Measurements from ENCODE around the gene ABCA2.

The ABCA2 gene

DNA sequence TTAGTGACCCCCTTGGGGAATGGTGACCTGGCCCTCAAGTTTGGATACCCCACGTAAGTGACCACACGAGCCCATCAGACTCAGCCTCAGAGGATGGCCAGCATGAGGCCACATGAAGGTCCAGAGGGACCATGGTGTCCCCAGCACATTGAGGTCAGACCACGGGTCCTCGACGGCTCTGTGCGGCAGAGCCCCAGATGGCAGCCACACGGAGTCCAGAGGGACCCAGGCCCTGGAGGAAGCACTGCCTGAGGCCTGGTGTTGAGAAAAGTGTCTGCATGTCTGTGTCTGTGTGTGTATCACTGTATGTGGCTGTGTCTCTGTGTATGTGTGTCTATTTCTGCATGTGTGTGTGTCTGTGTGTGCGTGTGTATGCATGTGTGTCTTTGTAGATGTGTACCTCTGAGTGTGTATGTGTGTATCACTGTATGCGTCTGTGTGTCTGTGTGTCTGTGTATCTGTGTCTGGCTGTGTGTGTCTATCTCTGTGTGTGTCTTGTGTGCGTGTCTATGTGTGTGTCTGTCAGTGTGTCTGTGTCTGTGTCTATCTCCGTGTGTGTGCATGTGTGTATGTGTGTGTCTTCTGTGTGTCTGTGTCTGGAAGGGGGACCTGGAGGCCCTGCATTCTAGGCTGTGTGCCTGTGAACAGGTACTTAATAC is 44.3 kb downstream of the ABCA2 start:
- peaks cover 7 to 9% of the 10 kb centered on the region in 2 experiments for H3K4me1 ChIP-seq (ENCODE audit: control insufficient read depth in 1 of 2, insufficient read depth in 2 of 2, low read length in 2 of 2)
- H3K18ac ChIP-seq (ENCODE audit: low read length): no peak overlapping the region
- H2AFZ ChIP-seq (ENCODE audit: insufficient read depth, low read length, poor library complexity): no peak overlapping the region
- no peaks in the 10 kb centered on the region for H3K79me2 ChIP-seq (ENCODE audit: control insufficient read depth, insufficient read depth, low read length, poor library complexity)
- no peaks in the 10 kb centered on the region for H3K36me3 ChIP-seq (ENCODE audit: control insufficient read depth in 1 of 2, insufficient read depth in 2 of 2, low read length in 2 of 2)
- H4K91ac ChIP-seq (ENCODE audit: low read depth, low read length): no peak overlapping the region
- H4K8ac ChIP-seq (ENCODE audit: low read depth, low read length): no peak overlapping the region
- no peak overlapping the region for H2BK120ac ChIP-seq (ENCODE audit: insufficient read depth, low read length, poor library complexity)
- no peak overlapping the region for H3K9ac ChIP-seq (ENCODE audit: low read length)
- no peak overlapping the region for H2BK12ac ChIP-seq (ENCODE audit: low read length)
- H3K27ac ChIP-seq (ENCODE audit: low read depth, low read length): no peak overlapping the region
- no peak overlapping the region for H4K12ac ChIP-seq (ENCODE audit: low read depth, low read length)
- H3K4me3 ChIP-seq (ENCODE audit: low read depth, low read length): no peak overlapping the region
- WGBS (ENCODE audit: extremely low coverage, insufficient coverage, insufficient read length): no CpG with 5 or more reads among the region's 11 CpGs
- H2AK5ac ChIP-seq (ENCODE audit: low read length): no peak overlapping the region
- peaks cover 4% of the 10 kb centered on the region for H3K79me1 ChIP-seq (ENCODE audit: low read length)
- no peak overlapping the region for H3K4me2 ChIP-seq (ENCODE audit: low read length)
- H3K23ac ChIP-seq (ENCODE audit: low read length): no peak overlapping the region
- H3K14ac ChIP-seq (ENCODE audit: low read length): no peak overlapping the region
- no peak overlapping the region for H2BK5ac ChIP-seq (ENCODE audit: low read depth, low read length, poor library complexity)
- H3K27me3 ChIP-seq (ENCODE audit: insufficient read depth, low read length): peaks cover 9% of the 10 kb centered on the region
- DNase-seq: no peak
- peaks cover 4% of the 10 kb centered on the region for H3K9me3 ChIP-seq (ENCODE audit: insufficient read depth, low read depth, low read length)
- no peak overlapping the region for H3K4ac ChIP-seq (ENCODE audit: low read depth, low read length)

GRCh38 chr9:136983167-136983566 is 44.9 kb downstream of the ABCA2 start:
- DNase-seq: no peak
- Histone ChIP-seq H3K27ac (ENCODE audit: low read depth, low read length) (no peak overlapping the region), H3K27me3 (ENCODE audit: insufficient read depth, low read length) (peaks cover 9% of the 10 kb centered on the region), H3K4me3 (ENCODE audit: low read depth, low read length) (no peak overlapping the region), H3K23ac (ENCODE audit: low read length) (no peak overlapping the region), H4K8ac (ENCODE audit: low read depth, low read length) (no peak overlapping the region), H3K14ac (ENCODE audit: low read length) (no peak overlapping the region), H4K91ac (ENCODE audit: low read depth, low read length) (no peak overlapping the region), H3K9me3 (ENCODE audit: insufficient read depth, low read depth, low read length) (peaks cover 4% of the 10 kb centered on the region), H3K79me2 (ENCODE audit: control insufficient read depth, insufficient read depth, low read length, poor library complexity) (no peaks in the 10 kb centered on the region), H4K12ac (ENCODE audit: low read depth, low read length) (no peak overlapping the region), H3K4ac (ENCODE audit: low read depth, low read length) (no peak overlapping the region), H2AFZ (ENCODE audit: insufficient read depth, low read length, poor library complexity) (no peak overlapping the region), H2BK120ac (ENCODE audit: insufficient read depth, low read length, poor library complexity) (no peak overlapping the region), H3K9ac (ENCODE audit: low read length) (no peak overlapping the region), H2BK12ac (ENCODE audit: low read length) (no peak overlapping the region), H3K4me1 (ENCODE audit: control insufficient read depth in 1 of 2, insufficient read depth in 2 of 2, low read length in 2 of 2) (peaks cover 7 to 9% of the 10 kb centered on the region in 2 experiments), H2BK5ac (ENCODE audit: low read depth, low read length, poor library complexity) (no peak overlapping the region), H3K79me1 (ENCODE audit: low read length) (peaks cover 4% of the 10 kb centered on the region), H3K4me2 (ENCODE audit: low read length) (no peak overlapping the region), H2AK5ac (ENCODE audit: low read length) (no peak overlapping the region), H3K18ac (ENCODE audit: low read length) (no peak overlapping the region), H3K36me3 (ENCODE audit: control insufficient read depth in 1 of 2, insufficient read depth in 2 of 2, low read length in 2 of 2) (no peaks in the 10 kb centered on the region)
- WGBS (ENCODE audit: extremely low coverage, insufficient coverage, insufficient read length): no CpG with 5 or more reads among the region's 9 CpGs

- Histone ChIP-seq H3K79me2 (ENCODE audit: control insufficient read depth, insufficient read depth, low read length, poor library complexity) (no peaks in the 10 kb centered on the region), H2BK12ac (ENCODE audit: low read length) (no peak within 1 kb of the TSS), H3K9ac (ENCODE audit: low read length) (no peak within 1 kb of the TSS), H3K4me3 (ENCODE audit: low read depth, low read length) (no peak within 1 kb of the TSS), H3K4ac (ENCODE audit: low read depth, low read length) (no peak within 1 kb of the TSS), H3K4me1 (ENCODE audit: control insufficient read depth in 1 of 2, insufficient read depth in 2 of 2, low read length in 2 of 2) (peaks cover 7 to 12% of the 10 kb centered on the region in 2 experiments), H2AK5ac (ENCODE audit: low read length) (no peak within 1 kb of the TSS), H3K14ac (ENCODE audit: low read length) (no peak within 1 kb of the TSS), H3K79me1 (ENCODE audit: low read length) (peaks cover 3% of the 10 kb centered on the region), H4K8ac (ENCODE audit: low read depth, low read length) (no peak within 1 kb of the TSS), H3K18ac (ENCODE audit: low read length) (no peak within 1 kb of the TSS), H3K27ac (ENCODE audit: low read depth, low read length) (no peak within 1 kb of the TSS), H2BK5ac (ENCODE audit: low read depth, low read length, poor library complexity) (no peak within 1 kb of the TSS), H3K23ac (ENCODE audit: low read length) (no peak within 1 kb of the TSS), H3K4me2 (ENCODE audit: low read length) (no peak within 1 kb of the TSS), H3K36me3 (ENCODE audit: control insufficient read depth in 1 of 2, insufficient read depth in 2 of 2, low read length in 2 of 2) (no peaks in the 10 kb centered on the region), H3K9me3 (ENCODE audit: insufficient read depth, low read depth, low read length) (peaks cover 7% of the 10 kb centered on the region), H2AFZ (ENCODE audit: insufficient read depth, low read length, poor library complexity) (no peak within 1 kb of the TSS), H4K12ac (ENCODE audit: low read depth, low read length) (no peak within 1 kb of the TSS), H3K27me3 (ENCODE audit: insufficient read depth, low read length) (peaks cover 9% of the 10 kb centered on the region), H4K91ac (ENCODE audit: low read depth, low read length) (no peak within 1 kb of the TSS), H2BK120ac (ENCODE audit: insufficient read depth, low read length, poor library complexity) (no peak within 1 kb of the TSS)
- no peak for DNase-seq
- no CpG with 5 or more reads among the region's 18 CpGs for WGBS (ENCODE audit: extremely low coverage, insufficient coverage, insufficient read length)
Observed at GRCh38 chr9:136982232-136983051, 45.6 kb downstream of the ABCA2 start, which contains the start of gene LCNL1. TSS of gene LCNL1 (plus strand) at chr9:136982993. CDS start at chr9:136983587, 594 bp downstream.

- WGBS (ENCODE audit: extremely low coverage, insufficient coverage, insufficient read length): no CpG with 5 or more reads among the region's 17 CpGs
- peaks cover 3% of the 10 kb centered on the region for H3K79me1 ChIP-seq (ENCODE audit: low read length)
- no peak overlapping the region for H3K14ac ChIP-seq (ENCODE audit: low read length)
- no peak overlapping the region for H3K27ac ChIP-seq (ENCODE audit: low read depth, low read length)
- H2AFZ ChIP-seq (ENCODE audit: insufficient read depth, low read length, poor library complexity): no peak overlapping the region
- no peak overlapping the region for H3K4ac ChIP-seq (ENCODE audit: low read depth, low read length)
- no peak overlapping the region for H2BK5ac ChIP-seq (ENCODE audit: low read depth, low read length, poor library complexity)
- H3K9ac ChIP-seq (ENCODE audit: low read length): no peak overlapping the region
- H4K12ac ChIP-seq (ENCODE audit: low read depth, low read length): no peak overlapping the region
- H4K8ac ChIP-seq (ENCODE audit: low read depth, low read length): no peak overlapping the region
- H3K4me1 ChIP-seq (ENCODE audit: control insufficient read depth in 1 of 2, insufficient read depth in 2 of 2, low read length in 2 of 2): peaks cover 7 to 12% of the 10 kb centered on the region in 2 experiments
- no peak overlapping the region for H3K4me3 ChIP-seq (ENCODE audit: low read depth, low read length)
- no peak overlapping the region for H2AK5ac ChIP-seq (ENCODE audit: low read length)
- H3K27me3 ChIP-seq (ENCODE audit: insufficient read depth, low read length): peaks cover 9% of the 10 kb centered on the region
- no peaks in the 10 kb centered on the region for H3K36me3 ChIP-seq (ENCODE audit: control insufficient read depth in 1 of 2, insufficient read depth in 2 of 2, low read length in 2 of 2)
- H2BK12ac ChIP-seq (ENCODE audit: low read length): no peak overlapping the region
- H3K4me2 ChIP-seq (ENCODE audit: low read length): no peak overlapping the region
- H3K18ac ChIP-seq (ENCODE audit: low read length): no peak overlapping the region
- H2BK120ac ChIP-seq (ENCODE audit: insufficient read depth, low read length, poor library complexity): no peak overlapping the region
- no peak overlapping the region for H3K23ac ChIP-seq (ENCODE audit: low read length)
- no peaks in the 10 kb centered on the region for H3K79me2 ChIP-seq (ENCODE audit: control insufficient read depth, insufficient read depth, low read length, poor library complexity)
- H4K91ac ChIP-seq (ENCODE audit: low read depth, low read length): no peak overlapping the region
- peaks cover 5% of the 10 kb centered on the region for H3K9me3 ChIP-seq (ENCODE audit: insufficient read depth, low read depth, low read length)
- DNase-seq: no peak
Observed at GRCh38 chr9:136981588-136982231, 46.3 kb downstream of the ABCA2 start.
